ENCODE measurements around the gene CENPX. TPM values are rescaled to one million over a fixed set of nuclear protein-coding genes. Genes with fewer than 3 reads are reported as not detected.
A peak's percentile ranks its signal among the peaks of the same experiment; 100 is the strongest.

Gene CENPX
- total and polyA plus RNA-seq, 2 donors (not counting 3 experiments of a cell fraction or from before 2014, with no cell fraction given): 56.2 to 67.2 TPM

GRCh38 chr17:81991684-81992305 lies 30.9 kb downstream of the CENPX start:
- no peaks in the 10 kb centered on the region for H3K9me1 ChIP-seq (replicated peaks; ENCODE audit: control insufficient read depth, extremely low read depth, insufficient read depth, low read length)
- dilution Hi-C loops (cut with MboI; ENCODE audit: extremely low pct_ligation_motif_present, low sequenced_read_pairs): no loop called here
- DNase-seq (ENCODE audit: low read depth, low spot score): peak; percentile 36
- TF ChIP-seq JUN (IDR thresholded peaks at IDR 0.05; ENCODE audit: borderline replicate concordance, insufficient read depth, insufficient read length, low read depth) (no peak), POLR2AphosphoS5 (IDR thresholded peaks at IDR 0.05; ENCODE audit: insufficient read depth, low read depth, low read length) (no peak), MYC (IDR thresholded peaks at IDR 0.05; ENCODE audit: low read depth, low read length) (no peak), POLR2A (IDR thresholded peaks at IDR 0.05; ENCODE audit: low read depth, low read length) (no peak), EZH2 (IDR thresholded peaks at IDR 0.05; ENCODE audit: borderline replicate concordance, low read depth, low read length, severe bottlenecking) (no peak), GATA2 (IDR thresholded peaks at IDR 0.05; ENCODE audit: insufficient read depth, insufficient read length, low read depth, low read length) (no peak), FOS (IDR thresholded peaks at IDR 0.05; ENCODE audit: borderline replicate concordance, insufficient read depth, low read length) (no peak), CTCF (IDR thresholded peaks at IDR 0.05; ENCODE audit: extremely low read depth in 1 of 2, insufficient read depth in 1 of 2, low read depth in 1 of 2, low read length in 2 of 2) (no peak)
- TF ChIP-seq, protein P1, sequence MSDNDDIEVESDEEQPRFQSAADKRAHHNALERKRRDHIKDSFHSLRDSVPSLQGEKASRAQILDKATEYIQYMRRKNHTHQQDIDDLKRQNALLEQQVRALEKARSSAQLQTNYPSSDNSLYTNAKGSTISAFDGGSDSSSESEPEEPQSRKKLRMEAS (IDR thresholded peaks at IDR 0.05; ENCODE audit: insufficient read depth, insufficient read length): no peak
- intact Hi-C loops (cut with micrococcal nuclease): no loop called here
- ChIA-PET POLR2A (no interaction called here), CTCF (interaction anchor here (0.7 to 1.8 kb wide), 3 partner anchors 29 to 39 kb away, joined by 3 to 13 read pairs (median 10); no protein-coding TSS in a partner anchor)
- H3K27me3 ChIP-seq (ENCODE audit: control insufficient read depth in 2 of 2, insufficient read depth in 2 of 2, low read length in 2 of 2): no peaks in the 10 kb centered on the region
- no peaks in the 10 kb centered on the region for H4K20me1 ChIP-seq (replicated peaks; ENCODE audit: control insufficient read depth, extremely low read depth, insufficient read depth, low read length)
- H2AFZ ChIP-seq (ENCODE audit: low read depth, low read length): no peak overlapping the region
- BruUV-seq (replicated peaks): no TSS peak
- no peaks in the 10 kb centered on the region for H3K79me2 ChIP-seq (ENCODE audit: control insufficient read depth, insufficient read depth, low read length)
- H3K27ac ChIP-seq (ENCODE audit: insufficient read depth, low read depth, low read length): no peak overlapping the region
- no peak overlapping the region for H3K9ac ChIP-seq (replicated peaks; ENCODE audit: extremely low read depth, insufficient read depth, low read length)
- H3K4me1 ChIP-seq (ENCODE audit: control insufficient read depth, extremely low read depth, insufficient read depth, low read length): peaks cover 2% of the 10 kb centered on the region
- FAIRE-seq: peak; percentile 21
- no peak overlapping the region for H3K4me2 ChIP-seq (ENCODE audit: insufficient read depth, low read length)
- no peak overlapping the region for H3K4me3 ChIP-seq (replicated peaks in 1 of 3; ENCODE audit: insufficient read depth in 1 of 3, low read depth in 1 of 3, low read length in 3 of 3)
- peaks cover 0 to 2% of the 10 kb centered on the region in 2 experiments for H3K36me3 ChIP-seq (ENCODE audit: control insufficient read depth in 2 of 2, extremely low read depth in 1 of 2, insufficient read depth in 2 of 2, low read length in 2 of 2)
- H3K9me3 ChIP-seq (replicated peaks; ENCODE audit: control insufficient read depth, insufficient read depth, low read length): no peaks in the 10 kb centered on the region
